ENCODE data around the gene KIF20A. TPM values are rescaled to one million over a fixed set of nuclear protein-coding genes. Genes with fewer than 3 reads are reported as not detected.

The KIF20A gene
- 91.4 and 104 TPM in 2 replicates for total RNA-seq

GRCh38 chr5:138178516-138179276, at the start of gene KIF20A, which contains the start of gene BRD8:
KIF20A (plus strand) TSS chr5:138179112; CDS start chr5:138179681, 569 bp downstream.
BRD8 (minus strand) TSS chr5:138178630; CDS start chr5:138178614, 16 bp downstream.

DNA sequence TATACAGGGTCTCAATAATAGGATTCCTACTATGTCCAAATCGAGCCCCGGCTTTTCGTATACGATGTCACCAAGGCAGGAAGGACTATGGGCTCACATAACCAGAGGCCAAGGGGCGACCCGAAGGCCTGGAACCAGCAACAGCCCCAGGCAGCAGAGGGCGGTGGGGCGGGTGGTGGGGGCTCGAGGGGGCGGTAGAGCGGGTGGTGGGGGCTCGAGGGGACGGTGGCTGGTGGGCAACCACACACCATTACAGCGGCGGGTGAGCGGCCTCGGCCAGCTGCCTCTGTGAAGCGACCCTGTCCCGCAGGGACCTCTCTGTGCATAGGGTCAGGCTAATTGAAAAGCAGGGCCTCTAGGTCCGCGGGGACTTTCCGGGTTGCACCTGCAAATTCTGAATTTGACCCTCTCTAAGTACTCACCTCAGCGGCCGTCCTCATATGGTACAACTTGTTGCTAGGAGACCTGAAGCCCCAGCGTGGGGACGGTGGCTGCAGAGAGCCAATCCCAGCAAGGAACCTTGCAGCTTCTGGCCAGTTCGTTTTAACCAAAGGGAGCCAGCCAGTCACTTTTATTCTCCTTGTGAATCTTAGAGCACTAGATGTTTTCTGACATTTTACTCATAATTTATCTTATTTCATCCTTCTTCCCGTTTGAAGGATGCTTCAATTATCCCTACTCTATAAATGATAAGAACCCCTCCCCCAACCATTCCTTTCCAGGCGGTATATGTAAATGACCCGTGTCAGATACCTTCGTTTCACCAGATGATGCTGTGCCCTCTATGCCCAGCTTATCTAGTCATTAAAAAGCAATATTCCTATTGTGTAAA, 39.7 kb upstream of the KIF20A start, which contains the start of gene NME5:
Gene NME5 (minus strand): TSS at position 480 of the 832 bp plus-strand sequence. CDS start 648 bp downstream, outside the sequence.

DNA sequence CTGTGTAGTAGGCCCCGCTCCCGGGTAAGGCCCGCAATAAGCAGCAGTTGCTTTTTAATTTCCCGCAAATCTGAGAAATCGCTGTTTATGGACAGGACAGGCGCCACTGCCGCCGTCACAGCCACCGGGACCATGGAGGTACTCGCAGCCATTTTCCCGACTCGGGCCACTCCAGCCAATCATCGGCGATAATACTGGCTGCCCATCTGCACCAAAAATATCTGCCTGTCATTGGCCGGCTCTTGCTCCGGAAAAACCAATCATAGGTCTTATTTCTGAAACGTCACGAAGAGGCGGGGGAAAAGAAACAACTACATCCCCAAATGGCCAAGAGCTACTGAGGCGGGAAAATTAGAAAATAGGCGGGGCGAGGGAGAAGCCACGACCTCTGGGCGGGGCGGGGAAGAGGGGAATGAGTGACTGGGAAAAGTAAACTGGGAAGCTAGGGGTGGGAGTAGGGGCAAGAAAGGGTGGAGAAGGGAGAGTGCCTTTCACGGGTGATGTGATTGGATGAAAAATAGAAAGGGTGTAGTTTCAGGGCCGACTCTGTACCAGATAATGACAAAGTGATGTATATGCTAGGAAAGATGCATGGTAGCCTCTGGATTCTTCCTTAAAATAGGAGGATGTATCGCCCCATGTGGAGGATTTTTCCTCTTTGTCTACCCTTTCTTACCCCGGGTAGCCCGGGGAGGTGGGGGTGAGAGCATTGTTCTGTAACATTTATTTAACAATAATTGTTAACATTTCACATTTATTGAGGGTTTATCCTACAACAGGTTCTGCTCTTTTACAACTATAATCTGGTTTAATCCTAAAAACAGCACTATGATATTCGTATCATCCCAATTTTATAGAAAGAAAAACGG, 34.5 kb downstream of the KIF20A start, which contains the start of gene CDC23:
Gene CDC23 (minus strand): TSS at position 163 of the 869 bp plus-strand sequence. CDS start 11 bp downstream, at position 152.

Other genes with a start within 250 kb of the KIF20A start
- 2.7 and 2.9 TPM in 2 replicates for gene FAM13B, start 146.0 kb upstream of the KIF20A start, total RNA-seq
- not detected in 2 replicates for gene WNT8A, start 95.1 kb upstream of the KIF20A start, total RNA-seq
- gene NME5, start 39.7 kb upstream of the KIF20A start, total RNA-seq, result 0.86 and 2.5 TPM in 2 replicates
- gene BRD8, start 482 bp upstream of the KIF20A start, total RNA-seq, result 29.6 and 40.9 TPM in 2 replicates
- gene CDC23, start 34.2 kb downstream of the KIF20A start, total RNA-seq, result 14.7 and 22.5 TPM in 2 replicates
- not detected in 2 replicates for gene GFRA3, start 95.5 kb downstream of the KIF20A start, total RNA-seq
- gene CDC25C, start 152.7 kb downstream of the KIF20A start, total RNA-seq, result 23.9 and 24.3 TPM in 2 replicates
- 22.0 and 30.6 TPM in 2 replicates for gene FAM53C, start 159.2 kb downstream of the KIF20A start, total RNA-seq
- gene KDM3B, start 173.6 kb downstream of the KIF20A start, total RNA-seq, result 19.0 and 25.9 TPM in 2 replicates

Measured in myometrial cell (primary cell).